HG02840 (cell line): Measurements from ENCODE around the gene NIM1K.
"Not testable (repeated sequence)": the region's sequence is repeated elsewhere in the genome, so short reads cannot be mapped to it uniquely, and the experiment has no call there.

Experiments used
- ATAC-seq: cut with Tn5 transposase; IDR thresholded peaks from one replicate; pipeline ENCODE4 v1.9.1; 2021; ENCODE audit warnings: mild to moderate bottlenecking, moderate library complexity, moderate number of reproducible peaks; ENCODE audit not compliant: unreplicated experiment, low FRiP score

The NIM1K gene

DNA sequence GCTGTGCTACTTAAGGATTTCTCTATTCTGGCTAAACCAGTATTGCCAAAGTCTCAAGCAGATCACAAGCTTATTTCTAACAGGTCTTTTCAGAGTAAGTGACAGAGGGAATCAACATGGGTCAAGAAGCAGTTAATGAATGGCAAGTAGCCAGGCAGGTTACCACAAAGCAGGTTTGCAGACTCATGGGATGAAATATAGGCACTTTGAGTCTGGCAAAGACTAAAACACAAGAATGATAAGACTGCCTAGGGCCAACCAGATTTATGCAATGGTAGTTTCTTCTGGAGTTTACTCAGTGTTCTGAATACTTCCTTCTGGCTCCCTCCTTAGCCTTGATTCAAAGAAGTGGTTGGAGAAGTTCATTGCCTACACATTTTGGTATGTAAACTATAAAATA, 117.6 kb downstream of the NIM1K start:
- no peak for ATAC-seq

DNA sequence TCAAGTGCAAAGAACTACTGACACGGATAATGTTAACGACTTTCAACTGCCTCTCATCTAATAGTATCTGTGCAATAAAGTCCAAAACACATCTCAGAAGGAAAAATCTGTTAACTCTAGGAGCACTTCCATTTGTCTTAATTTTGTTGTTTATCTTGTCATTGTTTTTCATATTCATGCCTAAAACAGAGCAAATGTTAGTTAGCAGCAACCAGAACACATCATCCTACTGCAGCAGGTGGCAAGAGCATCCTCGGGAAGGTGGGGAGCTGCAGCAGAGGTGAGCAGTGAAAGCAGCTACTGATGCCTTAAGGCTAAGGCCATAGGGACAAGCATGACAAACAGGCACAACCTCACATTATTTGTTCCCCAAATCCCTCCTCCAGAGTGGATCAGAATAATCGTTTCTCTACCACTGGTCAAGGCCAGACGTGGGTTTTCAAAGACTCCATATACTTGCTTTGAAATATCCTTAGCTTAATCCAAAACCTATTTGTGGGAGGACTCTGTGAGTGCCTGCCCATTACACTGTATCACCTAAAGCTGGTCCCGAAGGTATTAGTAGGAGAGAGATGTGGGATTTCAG, 120.1 kb downstream of the NIM1K start:
- no peak for ATAC-seq

DNA sequence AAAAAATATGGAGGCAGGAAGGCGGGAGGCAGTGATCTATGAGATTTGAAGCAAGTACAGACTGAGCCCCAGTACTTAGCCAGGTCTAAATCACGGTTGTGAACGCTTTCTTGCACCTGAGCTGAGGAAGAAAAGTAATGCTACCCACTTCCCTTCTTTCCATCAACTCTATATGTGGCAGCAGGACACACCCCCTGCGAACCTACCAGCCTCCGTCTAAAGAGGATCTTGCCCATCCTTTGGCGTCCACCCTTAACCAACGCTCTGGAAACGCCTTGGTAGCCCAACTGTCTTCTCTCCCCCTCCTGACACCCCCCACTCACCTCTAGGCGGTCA, 120.6 kb downstream of the NIM1K start:
- ATAC-seq = no peak

DNA sequence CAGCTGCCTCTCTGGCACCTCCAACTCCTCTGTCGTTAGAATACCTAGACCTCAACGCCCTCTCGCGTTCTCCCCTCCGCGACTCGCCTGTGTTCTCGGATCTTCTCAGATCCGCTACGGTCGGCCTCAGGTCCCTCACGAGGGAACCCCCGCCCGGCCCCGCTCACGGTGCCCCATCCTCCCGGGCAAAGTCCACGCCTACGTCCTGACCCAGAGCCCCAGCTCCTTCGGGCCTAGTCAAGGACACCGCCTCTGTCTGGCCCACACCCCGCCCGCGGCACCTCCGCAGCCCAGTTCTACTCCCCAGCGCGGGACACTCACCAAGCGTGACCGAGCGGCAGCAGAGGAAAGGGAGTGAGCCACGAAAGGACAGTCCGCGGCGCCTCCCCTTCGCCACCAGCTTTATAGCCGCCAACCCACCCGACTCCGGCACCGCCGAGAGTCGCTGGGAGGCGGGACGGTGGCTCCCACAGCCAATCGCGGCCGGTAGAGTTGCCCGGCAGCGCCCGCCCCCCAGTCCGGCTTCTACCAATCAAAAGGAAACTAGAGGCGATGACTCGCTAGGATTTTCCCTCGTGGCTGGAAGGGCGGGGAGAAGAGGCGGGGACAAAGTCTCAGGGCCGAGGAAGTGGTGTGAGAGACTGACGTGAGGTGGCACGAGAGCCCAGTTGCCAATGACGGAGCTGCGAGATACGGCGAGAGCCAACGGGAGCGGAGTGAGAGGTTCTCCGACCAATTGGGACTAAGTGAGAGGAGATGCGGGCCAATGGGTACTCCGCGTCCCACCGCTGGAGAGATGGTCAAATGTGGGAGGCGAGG, 121.2 kb downstream of the NIM1K start, which contains the start of gene HMGCS1:
Gene HMGCS1 (minus strand): TSS at position 378 of the 819 bp plus-strand sequence. CDS start 14,447 bp downstream, outside the sequence.
- peak; percentile 96 for ATAC-seq

DNA sequence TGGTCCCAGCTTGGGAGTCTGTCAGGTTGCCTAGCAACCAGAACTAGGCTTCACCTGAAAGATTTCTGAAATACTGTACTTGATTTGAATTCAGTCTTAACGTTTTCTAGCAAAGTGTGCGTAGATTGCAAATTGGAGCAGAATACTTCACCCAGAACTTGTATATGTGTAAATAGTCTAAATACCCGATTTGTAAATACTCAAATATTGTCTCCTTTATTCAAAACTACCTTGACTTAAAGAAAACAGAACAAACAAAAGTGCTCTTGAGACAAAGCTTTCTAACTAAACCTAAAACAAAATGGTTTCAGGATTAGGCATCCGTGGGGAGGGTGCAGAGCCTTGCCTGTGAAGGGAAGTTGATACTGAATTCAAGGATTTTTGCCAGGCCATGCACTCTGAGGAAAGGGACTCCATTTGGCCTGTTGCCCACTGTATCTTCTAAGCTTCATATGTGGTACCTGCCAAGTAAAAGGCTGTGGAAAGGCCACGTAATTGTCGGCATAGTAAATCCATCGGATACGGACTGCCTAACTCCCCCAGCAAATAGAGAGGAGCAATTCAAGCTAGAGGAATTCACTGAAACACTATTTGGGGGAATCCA, 121.9 kb downstream of the NIM1K start:
- ATAC-seq = no peak

DNA sequence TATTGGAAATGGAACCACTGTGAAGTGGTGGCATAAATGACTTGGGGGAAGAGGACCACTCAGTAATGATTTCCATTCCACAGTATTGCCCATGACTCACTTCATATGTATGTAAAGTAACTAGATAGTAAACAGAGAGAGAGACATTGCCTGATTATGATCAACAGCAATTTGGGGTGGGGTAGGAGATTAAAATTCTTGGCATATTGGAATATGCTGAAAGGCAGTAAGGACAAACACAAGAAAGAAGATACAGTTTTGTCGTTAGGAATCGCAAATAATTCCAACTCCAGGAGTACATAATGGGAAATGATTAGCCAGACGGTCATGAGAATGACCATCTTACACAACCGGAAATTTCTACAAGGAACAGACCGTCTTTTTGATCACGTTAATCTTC, 122.7 kb downstream of the NIM1K start:
- ATAC-seq = no peak

DNA sequence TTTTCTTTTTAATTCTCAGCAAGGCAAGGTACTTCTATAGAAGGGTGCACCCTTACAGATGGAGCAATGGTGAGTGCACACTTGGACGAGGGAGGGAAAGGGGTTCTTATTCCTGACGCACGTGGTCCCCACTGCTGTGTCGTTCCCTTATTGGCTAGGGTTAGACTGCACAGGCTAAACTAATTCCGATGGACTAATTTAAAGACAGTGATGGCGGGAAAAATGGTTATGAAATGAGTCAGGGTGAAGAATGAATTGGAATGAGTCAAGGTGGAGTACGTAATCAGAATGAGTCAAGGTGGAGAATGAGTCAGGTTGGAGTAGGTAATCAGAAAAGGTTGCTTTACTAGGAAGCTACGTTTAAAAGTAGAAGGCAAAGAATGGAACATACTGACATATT, 123.2 kb downstream of the NIM1K start:
- ATAC-seq = no peak

DNA sequence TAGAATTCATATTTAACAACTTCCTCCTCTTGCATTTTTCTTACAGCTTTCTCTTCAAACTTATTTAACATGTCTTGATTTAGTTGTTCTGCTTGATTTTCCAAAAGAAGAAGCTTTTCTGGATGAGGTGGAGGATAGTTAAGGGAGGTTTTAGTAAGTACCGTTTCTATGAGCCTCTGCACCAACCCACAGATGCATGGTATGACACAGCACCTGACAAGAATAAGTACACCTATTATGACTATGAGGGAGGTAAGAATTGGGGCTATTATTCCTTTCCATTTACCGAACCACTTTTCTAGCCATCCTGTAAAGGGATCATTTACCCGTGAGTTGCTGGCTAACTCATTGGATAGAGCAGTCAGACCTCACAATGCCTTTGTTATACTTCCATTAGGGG, 123.7 kb downstream of the NIM1K start:
- ATAC-seq = no peak

DNA sequence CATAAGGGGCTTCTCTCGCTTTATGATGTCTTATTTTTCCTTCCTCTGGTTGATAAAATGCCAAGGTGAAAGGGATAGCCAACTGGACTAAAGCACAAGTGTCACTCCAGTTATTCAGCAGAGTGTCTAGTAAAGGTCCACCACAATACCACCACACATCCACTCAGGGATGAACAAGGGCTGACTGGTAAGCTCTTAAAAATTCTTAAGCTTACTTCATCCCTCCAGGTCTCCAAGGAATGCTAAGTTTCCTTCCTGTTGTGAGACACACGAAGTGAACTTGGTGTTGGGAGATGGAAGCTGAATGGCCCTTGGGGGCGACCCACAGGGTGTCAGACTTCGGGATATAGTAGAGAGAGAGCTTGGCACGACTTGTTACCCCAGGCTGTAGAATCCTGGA, 124.4 kb downstream of the NIM1K start:
- no peak for ATAC-seq

DNA sequence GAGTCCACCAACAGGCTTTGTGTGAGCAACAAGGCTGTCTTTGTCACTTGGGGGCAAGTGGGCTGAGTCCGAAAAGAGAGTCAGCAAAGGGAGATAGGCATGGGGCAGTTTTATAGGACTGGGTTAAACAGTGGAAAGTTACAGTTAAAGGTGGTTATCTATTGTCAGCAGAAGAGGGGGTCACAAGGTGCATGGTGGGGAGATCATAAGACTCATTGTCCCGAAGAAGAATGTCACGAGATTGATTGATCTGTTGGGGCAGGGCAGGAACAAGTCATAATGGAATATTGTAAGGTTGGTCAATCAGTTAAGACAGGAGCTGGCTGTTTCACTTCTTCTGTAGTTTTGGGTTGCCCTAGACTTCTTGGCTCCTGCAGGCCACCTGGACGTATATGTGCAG, 128.8 kb downstream of the NIM1K start:
- ATAC-seq = no peak

DNA sequence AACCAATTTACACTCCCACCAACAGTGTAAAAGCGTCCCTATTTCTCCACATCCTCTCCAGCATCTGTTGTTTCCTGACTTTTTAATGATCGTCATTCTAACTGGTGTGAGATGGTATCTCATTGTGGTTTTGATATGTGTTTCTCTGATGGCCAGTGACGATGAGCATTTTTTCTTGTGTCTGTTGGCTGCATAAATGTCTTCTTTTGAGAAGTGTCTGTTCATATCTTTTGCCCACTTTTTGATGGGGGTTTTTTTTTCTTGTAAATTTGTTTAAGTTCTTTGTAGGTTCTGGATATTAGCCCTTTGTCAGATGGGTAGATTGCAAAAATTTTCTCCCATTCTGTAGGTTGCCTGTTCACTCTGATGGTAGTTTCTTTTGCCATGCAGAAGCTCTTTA, 131.5 kb downstream of the NIM1K start:
- not testable (repeated sequence) for ATAC-seq

DNA sequence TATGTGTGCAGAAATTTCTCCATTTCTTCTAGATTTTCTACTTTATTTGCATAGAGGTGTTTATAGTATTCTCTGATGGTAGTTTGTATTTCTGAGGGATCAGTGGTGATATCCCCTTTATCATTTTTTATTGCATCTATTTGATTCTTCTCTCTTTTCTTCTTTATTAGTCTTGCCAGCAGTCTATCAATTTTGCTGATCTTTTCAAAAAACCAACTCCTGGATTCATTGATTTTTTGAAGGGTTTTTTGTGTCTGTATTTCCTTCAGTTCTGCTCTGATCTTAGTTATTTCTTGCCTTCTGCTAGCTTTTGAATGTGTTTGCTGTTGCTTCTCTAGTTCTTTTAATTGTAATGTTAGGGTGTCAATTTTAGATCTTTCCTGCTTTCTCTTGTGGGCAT, 133.6 kb downstream of the NIM1K start:
- not testable (repeated sequence) for ATAC-seq
